SK-N-SH treated with all-trans-retinoic acid at 6 μM for 48 hours (cell line): Measurements from ENCODE around the gene NMD3.

Experiments
- ATAC-seq: fragments of 200-7000 bp; cut with Tn5 transposase; 3 replicates; pipeline ENCODE4 v1.9.1; 2020; ENCODE audit warnings: mild to moderate bottlenecking, moderate library complexity
- ARNTL ChIP-seq: fragments of 450-650 bp; formaldehyde crosslinking; IDR thresholded peaks from 2 replicates; pipeline ENCODE4 v1.5.0; 2020; ENCODE audit warnings: low read depth, mild to moderate bottlenecking, moderate library complexity, borderline replicate concordance
- BACH2 ChIP-seq: fragments of 250-450 bp; sonication (Bioruptor Pico); IDR thresholded peaks from 2 replicates; pipeline ENCODE4 v1.9.0; 2021; ENCODE audit warnings: mild to moderate bottlenecking, borderline replicate concordance
- CREB5 ChIP-seq: fragments of 250-450 bp; sonication (Bioruptor Pico); IDR thresholded peaks from 2 replicates; pipeline ENCODE4 v1.5.1; 2020; ENCODE audit warnings: low read depth, mild to moderate bottlenecking, moderate library complexity
- CSDC2 ChIP-seq: fragments of 250-450 bp; sonication (Bioruptor Pico); IDR thresholded peaks from 2 replicates; pipeline ENCODE4 v1.5.0; 2020; ENCODE audit warnings: mild to moderate bottlenecking, moderate library complexity
- CSRNP3 ChIP-seq: fragments of 250-450 bp; sonication (Bioruptor Pico); IDR thresholded peaks from 2 replicates; pipeline ENCODE4 v1.5.1; 2021; ENCODE audit warnings: mild to moderate bottlenecking, moderate library complexity
- ESRRG ChIP-seq: fragments of 250-450 bp; sonication (Bioruptor Pico); IDR thresholded peaks from 2 replicates; pipeline ENCODE4 v1.6.1; 2021; ENCODE audit warnings: mild to moderate bottlenecking
- GLIS3 ChIP-seq: fragments of 250-450 bp; sonication (Bioruptor Pico); IDR thresholded peaks from 2 replicates; pipeline ENCODE4 v1.5.0; 2020; ENCODE audit warnings: mild to moderate bottlenecking, moderate library complexity
- ISL1 ChIP-seq: fragments of 250-450 bp; sonication (Bioruptor Pico); IDR thresholded peaks from 2 replicates; pipeline ENCODE4 v2.1.2; 2022; ENCODE audit warnings: mild to moderate bottlenecking, moderate library complexity
- OSR1 ChIP-seq: fragments of 250-450 bp; sonication (Bioruptor Pico); IDR thresholded peaks from 2 replicates; pipeline ENCODE4 v1.8.0; 2022; ENCODE audit warnings: moderate library complexity, mild to moderate bottlenecking, inconsistent platforms
- PATZ1 ChIP-seq: fragments of 250-450 bp; sonication (Bioruptor Pico); IDR thresholded peaks from 2 replicates; pipeline ENCODE4 v1.8.0; 2020; ENCODE audit warnings: mild to moderate bottlenecking, moderate library complexity, borderline replicate concordance
- POU6F1 ChIP-seq: fragments of 250-450 bp; sonication (Bioruptor Pico); IDR thresholded peaks from 2 replicates; pipeline ENCODE4 v1.8.0; 2021; ENCODE audit warnings: low read depth, mild to moderate bottlenecking, moderate library complexity, borderline replicate concordance
- PPARA ChIP-seq: fragments of 250-450 bp; sonication (Bioruptor Pico); IDR thresholded peaks from 2 replicates; pipeline ENCODE4 v1.5.0; 2020; ENCODE audit warnings: mild to moderate bottlenecking, borderline replicate concordance
- RARB ChIP-seq: fragments of 250-450 bp; sonication (Bioruptor Pico); IDR thresholded peaks from 2 replicates; pipeline ENCODE4 v1.8.0; 2021; ENCODE audit warnings: mild to moderate bottlenecking, moderate library complexity
- SNAI2 ChIP-seq: fragments of 250-450 bp; sonication (Bioruptor Pico); IDR thresholded peaks from 2 replicates; pipeline ENCODE4 v1.5.0; 2020; ENCODE audit warnings: mild to moderate bottlenecking, moderate library complexity
- TCF4 ChIP-seq: fragments of 250-450 bp; sonication (Bioruptor Pico); IDR thresholded peaks from 2 replicates; pipeline ENCODE4 v1.8.0; 2021; ENCODE audit warnings: mild to moderate bottlenecking, moderate library complexity, borderline replicate concordance
- TOX ChIP-seq: fragments of 250-450 bp; sonication (Bioruptor Pico); IDR thresholded peaks from 2 replicates; pipeline ENCODE4 v1.8.0; 2021; ENCODE audit warnings: mild to moderate bottlenecking, moderate library complexity, borderline replicate concordance
- TSHZ2 ChIP-seq: fragments of 250-450 bp; sonication (Bioruptor Pico); IDR thresholded peaks from 2 replicates; pipeline ENCODE4 v1.5.0; 2020; ENCODE audit warnings: mild to moderate bottlenecking, moderate library complexity
- ZC3H10 ChIP-seq: fragments of 250-450 bp; sonication (Bioruptor Pico); IDR thresholded peaks from 2 replicates; pipeline ENCODE4 v1.5.1; 2021; ENCODE audit warnings: mild to moderate bottlenecking, moderate library complexity
- ZFP3 ChIP-seq: fragments of 250-450 bp; sonication (Bioruptor Pico); IDR thresholded peaks from 2 replicates; pipeline ENCODE4 v1.5.0; 2020; ENCODE audit warnings: mild to moderate bottlenecking, moderate library complexity
- ZFP30 ChIP-seq: fragments of 450-650 bp; formaldehyde crosslinking; IDR thresholded peaks from 2 replicates; pipeline ENCODE4 v1.5.0; 2022; ENCODE audit warnings: mild to moderate bottlenecking, moderate library complexity
- ZNF565 ChIP-seq: fragments of 450-650 bp; formaldehyde crosslinking; conservative IDR thresholded peaks from 2 replicates; pipeline ENCODE4 v1.5.0; 2020; ENCODE audit warnings: low read depth, mild to moderate bottlenecking, moderate library complexity
- ZNF70 ChIP-seq: fragments of 450-650 bp; formaldehyde crosslinking; IDR thresholded peaks from 2 replicates; pipeline ENCODE4 v1.5.0; 2020; ENCODE audit warnings: mild to moderate bottlenecking, moderate library complexity
- ZNF8 ChIP-seq: fragments of 450-650 bp; formaldehyde crosslinking; IDR thresholded peaks from 2 replicates; pipeline ENCODE4 v1.5.0; 2020; ENCODE audit warnings: mild to moderate bottlenecking, moderate library complexity

NMD3 gene

GRCh38 chr3:161265916-161266571 lies 44.9 kb downstream of the NMD3 start:
- TF ChIP-seq ZFP3 (CRISPR knock-in tag): no peak
- no peak for TF ChIP-seq CSDC2 (CRISPR knock-in tag)
- TF ChIP-seq ZFP30: no peak
- TF ChIP-seq RARB (CRISPR knock-in tag): no peak
- no peak for TF ChIP-seq ZNF8 (CRISPR knock-in tag)
- TF ChIP-seq PATZ1 (CRISPR knock-in tag): no peak
- peak; percentile 20; the same call in 2 of the 3 replicates for ATAC-seq

- TF ChIP-seq BACH2 (CRISPR knock-in tag): no peak
- no peak for TF ChIP-seq ZFP30
- peak; percentile 95 for TF ChIP-seq CREB5 (CRISPR knock-in tag)
- 0 out of 2 replicates have a peak, but pooled peaks have one; percentile 47 for TF ChIP-seq POU6F1
- TF ChIP-seq ZC3H10 (CRISPR knock-in tag): no peak
- no peak for TF ChIP-seq CSRNP3 (CRISPR knock-in tag)
- no peak for TF ChIP-seq SNAI2 (CRISPR knock-in tag)
- 0 out of 2 replicates have a peak, but pooled peaks have one; percentile 57 for TF ChIP-seq PATZ1 (CRISPR knock-in tag)
- TF ChIP-seq PPARA: no peak
- no peak for TF ChIP-seq RARB (CRISPR knock-in tag)
- TF ChIP-seq ISL1 (CRISPR knock-in tag): peak; percentile 98
- TF ChIP-seq CSDC2 (CRISPR knock-in tag): no peak
- no peak for TF ChIP-seq ESRRG (CRISPR knock-in tag)
- TF ChIP-seq TOX: no peak
- TF ChIP-seq ZNF8 (CRISPR knock-in tag): no peak
- TF ChIP-seq ARNTL (CRISPR knock-in tag): no peak
- no peak for TF ChIP-seq ZNF70
- no peak for TF ChIP-seq TSHZ2
- no peak for TF ChIP-seq GLIS3 (CRISPR knock-in tag)
- no peak for TF ChIP-seq ZFP3 (CRISPR knock-in tag)
- TF ChIP-seq OSR1 (CRISPR knock-in tag): no peak
- TF ChIP-seq TCF4 (CRISPR knock-in tag): 0 out of 2 replicates have a peak, but pooled peaks have one; percentile 21
- 0 out of 2 replicates have a peak, but pooled peaks have one; percentile 9 for TF ChIP-seq ZNF565 (CRISPR knock-in tag)
- TF ChIP-seq, all 23 proteins: peak for 6
- ATAC-seq: peak; percentile 92
Measured at GRCh38 chr3:161266731-161267150, 45.6 kb downstream of the NMD3 start.
